HCT116 (cell line): ENCODE data around the gene SFXN2.

Source experiments
- CEBPB ChIP-seq: IDR thresholded peaks from 2 replicates; pipeline ENCODE4 v1.6.1; 2012; ENCODE audit warnings: low read depth
- ELF1 ChIP-seq: IDR thresholded peaks from 2 replicates; pipeline ENCODE4 v1.6.1; 2012; ENCODE audit warnings: low read depth, borderline replicate concordance
- EZH2 ChIP-seq: fragments of 200-600 bp; sonication (generic); IDR thresholded peaks from 2 replicates; pipeline ENCODE4 v1.6.1; 2017; ENCODE audit warnings: antibody characterized with exemption, mixed run types
- EZH2phosphoT487 ChIP-seq: fragments of 200-600 bp; IDR thresholded peaks from 2 replicates; pipeline ENCODE4 v1.6.1; 2018; ENCODE audit warnings: antibody characterized with exemption, borderline replicate concordance
- MAX ChIP-seq: IDR thresholded peaks from 2 replicates; pipeline ENCODE4 v1.6.1; 2012
- POLR2A ChIP-seq: IDR thresholded peaks from 2 replicates; pipeline ENCODE4 v1.7.0; 2011; ENCODE audit warnings: borderline replicate concordance; ENCODE audit not compliant: insufficient read depth, insufficient read length; ENCODE audit errors: extremely low read depth
- POLR2AphosphoS5 ChIP-seq: IDR thresholded peaks from 2 replicates; pipeline ENCODE4 v1.6.1; 2011; ENCODE audit warnings: mild to moderate bottlenecking, low read depth, low read length, moderate library complexity
- RAD21 ChIP-seq: IDR thresholded peaks from 2 replicates; pipeline ENCODE4 v1.6.1; 2012; ENCODE audit warnings: low read depth, mild to moderate bottlenecking
- SIN3A ChIP-seq: IDR thresholded peaks from 2 replicates; pipeline ENCODE4 v1.6.1; 2012; ENCODE audit warnings: low read depth
- SRF ChIP-seq: IDR thresholded peaks from 2 replicates; pipeline ENCODE4 v1.6.1; 2012; ENCODE audit warnings: low read depth
- YY1 ChIP-seq: IDR thresholded peaks from 2 replicates; pipeline ENCODE4 v1.6.1; 2011; ENCODE audit warnings: low read length, low read depth, moderate library complexity, mild to moderate bottlenecking; ENCODE audit not compliant: insufficient replicate concordance; ENCODE audit errors: extremely low read depth
- ZFX ChIP-seq: fragments of 450-650 bp; IDR thresholded peaks from 2 replicates; pipeline ENCODE4 v1.6.1; 2017
- ZNF274 ChIP-seq: fragments of 200-500 bp; sonication (Bioruptor generic); IDR thresholded peaks from 2 replicates; pipeline ENCODE4 v1.6.1; 2014; ENCODE audit warnings: mild to moderate bottlenecking, low read depth, low read length, inconsistent platforms
- TF ChIP-seq, protein P1 (sequence below), 3 experiments: fragments of 200-600 bp in 1 of 3; sonication (generic) in 1 of 3; IDR thresholded peaks in 2 of 3; conservative IDR thresholded peaks in 1 of 3; 2 replicates each; pipeline ENCODE4 v1.5.1; 2012 to 2017; ENCODE audit warnings: low read depth in 2 of 3, low read length in 2 of 3, antibody characterized with exemption in 1 of 3, borderline replicate concordance in 1 of 3, control low read depth in 1 of 3, mild to moderate bottlenecking in 1 of 3, mixed read lengths in 1 of 3, mixed run types in 1 of 3, moderate library complexity in 1 of 3; ENCODE audit not compliant: insufficient read depth in 1 of 3

DNA sequence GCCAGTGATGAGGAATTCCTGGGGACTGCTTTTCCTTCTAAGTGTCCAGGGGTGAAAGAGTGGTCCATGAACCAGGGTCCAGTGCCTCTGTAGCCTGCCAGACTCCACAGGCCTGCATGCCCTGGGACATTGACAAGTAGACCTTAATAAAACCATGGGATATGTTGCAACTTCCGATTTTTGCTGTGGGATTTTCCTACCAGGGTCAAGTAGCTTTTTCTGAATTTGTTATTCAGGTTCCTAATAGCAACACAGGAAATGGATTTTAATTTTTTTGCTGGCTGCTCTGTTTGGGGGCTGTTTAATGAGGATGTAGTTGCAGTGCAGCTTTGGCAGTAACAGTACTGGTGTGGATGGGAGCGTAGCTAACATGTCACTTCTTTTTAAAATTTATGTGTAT lies 71.4 kb downstream of the SFXN2 start:
- TF ChIP-seq, protein P1, sequence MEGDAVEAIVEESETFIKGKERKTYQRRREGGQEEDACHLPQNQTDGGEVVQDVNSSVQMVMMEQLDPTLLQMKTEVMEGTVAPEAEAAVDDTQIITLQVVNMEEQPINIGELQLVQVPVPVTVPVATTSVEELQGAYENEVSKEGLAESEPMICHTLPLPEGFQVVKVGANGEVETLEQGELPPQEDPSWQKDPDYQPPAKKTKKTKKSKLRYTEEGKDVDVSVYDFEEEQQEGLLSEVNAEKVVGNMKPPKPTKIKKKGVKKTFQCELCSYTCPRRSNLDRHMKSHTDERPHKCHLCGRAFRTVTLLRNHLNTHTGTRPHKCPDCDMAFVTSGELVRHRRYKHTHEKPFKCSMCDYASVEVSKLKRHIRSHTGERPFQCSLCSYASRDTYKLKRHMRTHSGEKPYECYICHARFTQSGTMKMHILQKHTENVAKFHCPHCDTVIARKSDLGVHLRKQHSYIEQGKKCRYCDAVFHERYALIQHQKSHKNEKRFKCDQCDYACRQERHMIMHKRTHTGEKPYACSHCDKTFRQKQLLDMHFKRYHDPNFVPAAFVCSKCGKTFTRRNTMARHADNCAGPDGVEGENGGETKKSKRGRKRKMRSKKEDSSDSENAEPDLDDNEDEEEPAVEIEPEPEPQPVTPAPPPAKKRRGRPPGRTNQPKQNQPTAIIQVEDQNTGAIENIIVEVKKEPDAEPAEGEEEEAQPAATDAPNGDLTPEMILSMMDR (IDR thresholded peaks at IDR 0.05 in 2 of 3, conservative IDR thresholded peaks at IDR 0.05 in 1 of 3; ENCODE audit: borderline replicate concordance in 1 of 3, insufficient read depth in 1 of 3, low read depth in 2 of 3, low read length in 2 of 3) = no peak
- TF ChIP-seq SRF (no peak), RAD21 (no peak), POLR2AphosphoS5 (no peak), YY1 (no peak), EZH2 (no peak), ZNF274 (no peak), ZFX (no peak), POLR2A (no peak), SIN3A (no peak), CEBPB (no peak), EZH2phosphoT487 (no peak), ELF1 (no peak), MAX (no peak)
